ENCODE results near the gene OSBPL10.

DNA sequence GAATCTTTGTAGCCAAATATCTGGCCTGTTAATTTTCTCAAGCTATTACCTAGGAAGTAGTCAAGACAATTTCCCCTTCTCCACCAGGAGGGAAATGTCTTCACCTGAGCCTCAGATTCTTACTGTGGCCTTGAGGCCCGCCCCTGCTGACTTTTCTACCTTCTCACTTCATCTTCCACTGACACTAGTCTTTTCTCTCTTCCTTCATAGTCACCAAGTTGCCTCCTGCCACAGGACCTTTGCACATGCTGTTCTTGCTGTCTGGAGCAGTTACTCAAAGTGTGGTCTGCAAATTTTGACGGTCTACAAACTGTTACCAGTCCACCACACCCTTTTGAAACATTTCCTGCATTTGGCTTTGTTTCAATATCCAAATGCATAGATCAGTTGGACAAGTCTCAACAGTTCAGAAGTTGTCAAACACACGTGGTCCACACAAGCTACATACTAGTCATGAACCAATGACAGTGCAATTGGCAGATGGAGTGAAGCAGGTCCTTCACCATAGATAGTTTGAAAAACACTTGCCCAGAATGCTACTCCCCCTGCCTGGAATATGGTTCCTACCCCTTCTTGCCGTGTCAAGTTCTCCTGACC is 100.5 kb downstream of the OSBPL10 start:
- TF ChIP-seq, protein P1, sequence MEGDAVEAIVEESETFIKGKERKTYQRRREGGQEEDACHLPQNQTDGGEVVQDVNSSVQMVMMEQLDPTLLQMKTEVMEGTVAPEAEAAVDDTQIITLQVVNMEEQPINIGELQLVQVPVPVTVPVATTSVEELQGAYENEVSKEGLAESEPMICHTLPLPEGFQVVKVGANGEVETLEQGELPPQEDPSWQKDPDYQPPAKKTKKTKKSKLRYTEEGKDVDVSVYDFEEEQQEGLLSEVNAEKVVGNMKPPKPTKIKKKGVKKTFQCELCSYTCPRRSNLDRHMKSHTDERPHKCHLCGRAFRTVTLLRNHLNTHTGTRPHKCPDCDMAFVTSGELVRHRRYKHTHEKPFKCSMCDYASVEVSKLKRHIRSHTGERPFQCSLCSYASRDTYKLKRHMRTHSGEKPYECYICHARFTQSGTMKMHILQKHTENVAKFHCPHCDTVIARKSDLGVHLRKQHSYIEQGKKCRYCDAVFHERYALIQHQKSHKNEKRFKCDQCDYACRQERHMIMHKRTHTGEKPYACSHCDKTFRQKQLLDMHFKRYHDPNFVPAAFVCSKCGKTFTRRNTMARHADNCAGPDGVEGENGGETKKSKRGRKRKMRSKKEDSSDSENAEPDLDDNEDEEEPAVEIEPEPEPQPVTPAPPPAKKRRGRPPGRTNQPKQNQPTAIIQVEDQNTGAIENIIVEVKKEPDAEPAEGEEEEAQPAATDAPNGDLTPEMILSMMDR (IDR thresholded peaks at IDR 0.05) = no peak
- no peak for TF ChIP-seq POLR2A (IDR thresholded peaks at IDR 0.05)
- TF ChIP-seq EP300 (IDR thresholded peaks at IDR 0.05) = no peak
- TF ChIP-seq POLR2AphosphoS5 (IDR thresholded peaks at IDR 0.05) = no peak
